ENCODE results near the gene SGCA.

SGCA gene

DNA sequence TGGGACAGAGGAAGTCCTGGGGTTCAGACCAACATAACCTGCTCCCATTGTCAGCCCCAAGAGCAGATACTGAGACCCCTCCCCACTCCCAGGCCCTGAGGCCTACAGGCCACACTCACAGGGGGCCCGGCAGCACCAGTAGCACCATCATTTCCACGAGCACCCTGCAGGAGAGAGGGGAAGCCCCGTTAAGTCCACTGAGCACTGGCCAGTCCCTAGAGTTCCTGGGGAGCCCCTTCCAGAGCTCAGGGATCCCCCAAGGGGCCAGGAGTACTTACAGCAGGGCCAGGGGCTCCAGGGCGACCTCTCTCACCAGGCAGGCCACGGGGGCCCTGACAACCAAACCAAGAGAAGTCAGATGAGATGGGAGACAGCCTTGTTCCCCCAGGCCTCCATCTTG lies 30.2 kb downstream of the SGCA start:
- DNase-seq, result no peak

DNA sequence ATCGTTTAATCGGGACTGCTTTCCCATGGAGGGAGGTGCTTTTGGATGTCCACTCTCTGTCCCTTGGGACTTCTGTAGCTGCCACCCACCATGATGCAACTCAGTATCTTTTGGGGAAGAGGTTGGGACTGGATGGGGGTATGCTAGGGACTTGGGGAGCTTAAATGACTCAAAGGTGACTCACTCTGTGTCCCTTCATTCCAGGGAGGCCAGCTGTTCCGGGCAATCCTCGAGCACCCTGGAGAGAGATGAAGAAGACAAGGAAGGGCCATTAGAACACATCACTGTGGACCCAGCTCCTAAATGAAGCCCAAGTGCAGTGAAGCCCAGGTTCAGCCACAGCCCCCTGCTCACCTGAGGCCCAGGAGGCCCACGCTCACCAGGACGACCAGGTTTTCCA lies 31.0 kb downstream of the SGCA start:
- no peak for DNase-seq

DNA sequence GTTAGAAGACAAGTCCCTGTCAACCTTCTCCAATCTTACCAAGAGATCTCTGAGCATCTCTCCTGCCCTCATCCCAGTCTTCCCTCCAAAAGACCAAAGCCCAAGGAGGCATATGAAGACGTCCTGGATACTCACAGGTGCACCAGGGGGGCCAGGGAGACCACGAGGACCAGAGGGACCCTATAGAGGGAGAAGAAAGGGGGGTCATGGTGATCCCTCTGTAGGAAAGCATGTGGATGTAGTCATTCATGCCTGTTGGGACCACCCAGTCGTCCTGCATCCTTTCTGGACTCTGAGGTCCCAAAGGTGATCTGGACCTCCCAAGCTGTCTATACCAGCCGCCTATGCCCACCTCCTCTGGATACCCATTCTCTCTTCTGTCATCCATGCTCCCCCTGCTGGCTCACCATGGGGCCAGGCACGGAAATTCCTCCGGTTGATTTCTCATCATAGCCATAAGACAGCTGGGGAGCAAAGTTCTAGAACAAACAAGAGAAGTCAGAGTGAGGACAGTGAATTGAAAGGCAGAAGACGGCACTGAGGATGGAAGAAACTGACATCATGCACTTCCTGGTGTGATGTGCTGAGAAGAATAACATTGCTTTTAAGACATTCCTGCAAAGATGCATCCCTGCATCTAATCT lies 32.3 kb downstream of the SGCA start:
- DNase-seq, result no peak

DNA sequence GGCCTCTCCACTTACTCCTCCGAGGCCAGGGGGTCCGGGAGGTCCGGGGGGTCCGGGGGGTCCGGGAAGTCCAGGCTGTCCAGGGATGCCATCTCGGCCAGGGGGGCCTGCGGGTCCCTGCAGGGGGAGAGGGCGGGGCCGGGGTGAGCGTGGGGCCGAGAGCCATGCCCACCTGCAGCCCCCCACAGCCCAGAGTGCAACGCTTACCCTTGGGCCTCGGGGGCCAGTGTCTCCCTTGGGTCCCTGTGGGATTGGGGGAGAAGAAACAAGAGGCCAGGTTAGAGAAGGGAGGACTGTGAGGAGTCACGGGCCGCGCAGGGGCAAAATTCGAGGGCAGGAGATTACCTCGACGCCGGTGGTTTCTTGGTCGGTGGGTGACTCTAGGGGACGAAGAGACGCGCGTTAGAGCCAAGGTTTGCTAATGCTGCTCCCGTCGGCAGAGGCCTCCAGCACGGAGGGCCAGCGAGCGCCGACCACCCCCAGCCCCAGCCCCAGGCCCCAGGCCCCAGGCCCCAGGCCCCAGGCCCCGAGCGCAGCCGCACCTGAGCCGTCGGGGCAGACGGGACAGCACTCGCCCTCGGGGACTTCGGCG lies 33.5 kb downstream of the SGCA start:
- no peak for DNase-seq

DNA sequence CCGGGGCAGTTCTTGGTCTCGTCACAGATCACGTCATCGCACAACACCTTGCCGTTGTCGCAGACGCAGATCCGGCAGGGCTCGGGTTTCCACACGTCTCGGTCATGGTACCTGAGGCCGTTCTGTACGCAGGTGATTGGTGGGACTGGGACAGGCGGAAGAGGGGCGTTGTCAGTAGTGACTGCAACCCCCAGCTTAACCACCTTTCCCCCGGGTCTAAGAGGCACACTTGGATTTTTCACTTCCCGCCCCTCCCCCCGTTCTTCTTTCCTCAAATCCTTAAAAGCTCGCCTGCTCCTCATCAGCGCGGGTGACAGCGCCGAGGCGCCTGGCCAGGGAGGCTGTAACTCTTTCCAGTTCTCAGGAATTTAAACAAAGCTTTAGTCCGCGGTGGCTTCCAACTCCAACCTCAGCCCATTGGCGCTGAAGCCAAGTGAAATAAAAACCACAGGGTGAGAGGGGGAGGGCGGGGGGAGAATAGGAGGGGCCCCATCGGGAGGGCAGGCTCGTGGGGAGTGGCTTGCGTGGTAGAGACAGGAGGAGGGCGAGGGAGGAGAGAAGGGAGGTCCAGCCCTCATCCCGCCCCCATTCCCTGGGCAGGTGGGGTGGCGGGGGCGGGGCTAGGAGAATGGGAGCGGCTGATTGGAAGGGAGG lies 34.1 kb downstream of the SGCA start:
- DNase-seq, result no peak

DNA sequence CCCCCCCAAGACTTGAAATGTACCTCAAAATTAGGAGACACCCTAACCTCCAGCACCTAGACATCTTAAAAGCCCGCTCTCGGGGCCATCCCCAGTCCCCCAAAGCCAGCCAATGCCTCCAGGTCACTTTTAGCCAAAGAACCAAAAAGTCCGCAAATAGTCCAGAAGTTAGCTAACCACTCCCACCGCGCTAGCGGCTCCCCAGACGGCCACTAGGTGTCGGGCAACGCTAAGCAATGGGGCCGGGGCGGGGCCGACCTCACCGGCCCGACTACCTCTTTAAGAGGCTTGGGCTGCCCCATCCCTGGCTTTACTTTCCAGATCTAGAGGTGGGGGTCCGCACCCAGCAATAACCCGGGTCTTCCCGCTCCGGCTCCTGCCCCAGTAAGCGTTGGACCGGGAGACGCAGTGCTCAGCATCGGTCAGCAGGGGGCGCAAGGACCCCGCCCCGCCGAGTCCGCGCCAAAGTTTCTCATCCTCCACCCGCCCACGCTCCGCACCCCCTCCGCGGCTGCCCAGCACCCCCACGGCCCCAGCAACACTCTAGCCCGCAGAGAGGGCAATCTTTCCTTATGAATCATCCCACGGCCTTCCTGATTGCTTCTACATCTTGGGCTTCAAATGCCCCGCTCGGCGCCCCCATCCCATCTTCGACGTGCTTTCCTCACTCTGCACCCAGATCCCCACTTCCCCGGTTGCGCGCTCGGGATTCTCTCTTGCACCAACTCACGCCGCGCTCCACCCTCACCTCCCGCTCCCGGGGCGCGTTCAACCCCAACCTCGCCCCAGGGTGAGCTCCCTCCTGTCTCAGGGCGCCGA lies 34.9 kb downstream of the SGCA start:
- DNase-seq, result no peak

DNA sequence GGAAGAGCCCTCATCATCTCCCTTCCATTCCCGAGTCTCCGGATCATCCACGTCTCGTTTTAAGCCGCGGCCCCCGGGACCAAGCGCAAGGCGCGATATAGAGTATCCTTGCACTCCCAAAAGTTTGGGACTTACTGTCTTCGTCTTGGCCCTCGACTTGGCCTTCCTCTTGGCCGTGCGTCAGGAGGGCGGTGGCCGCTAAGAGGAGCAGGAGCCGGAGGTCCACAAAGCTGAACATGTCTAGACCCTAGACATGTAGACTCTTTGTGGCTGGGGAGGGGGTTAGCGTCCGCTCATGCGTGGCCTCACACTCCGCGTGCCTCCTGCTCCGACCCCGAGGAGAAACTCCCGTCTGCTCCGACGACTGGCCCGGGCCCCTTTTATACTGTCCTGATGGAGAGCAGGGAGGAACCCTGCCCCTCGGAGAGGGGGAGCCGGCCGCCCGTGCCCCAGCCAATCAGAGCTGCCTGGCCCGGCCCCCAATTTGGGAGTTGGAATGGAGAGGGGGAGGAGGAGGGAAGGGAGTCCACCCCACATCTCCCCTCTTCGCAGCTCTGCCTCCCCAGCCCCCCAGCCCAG lies 35.6 kb downstream of the SGCA start, which contains the start of gene COL1A1:
COL1A1 (minus strand) TSS at position 356 of the 579 bp plus-strand sequence; CDS start at position 238, 118 bp downstream.
- no peak for DNase-seq

DNA sequence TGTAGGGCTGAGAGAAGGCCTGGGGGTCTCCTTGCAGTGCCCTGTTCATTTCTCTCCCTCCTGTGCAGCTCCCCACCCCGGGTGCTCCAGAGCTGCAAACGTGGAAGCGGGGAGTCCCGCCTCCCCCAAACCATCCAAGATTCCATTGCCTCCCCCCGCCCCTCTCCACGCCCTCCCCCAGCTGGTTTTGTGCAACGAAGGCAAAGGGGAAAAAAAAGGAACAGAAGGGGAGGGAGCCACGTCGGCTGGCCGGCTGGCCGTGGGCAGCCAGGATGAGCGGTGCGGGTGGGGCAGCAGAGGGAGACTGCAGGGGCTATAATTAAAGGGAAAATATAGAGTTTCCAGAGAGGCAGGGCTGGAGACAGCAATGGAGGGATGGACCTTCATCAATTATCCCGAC lies 37.3 kb downstream of the SGCA start:
- DNase-seq, result no peak

DNA sequence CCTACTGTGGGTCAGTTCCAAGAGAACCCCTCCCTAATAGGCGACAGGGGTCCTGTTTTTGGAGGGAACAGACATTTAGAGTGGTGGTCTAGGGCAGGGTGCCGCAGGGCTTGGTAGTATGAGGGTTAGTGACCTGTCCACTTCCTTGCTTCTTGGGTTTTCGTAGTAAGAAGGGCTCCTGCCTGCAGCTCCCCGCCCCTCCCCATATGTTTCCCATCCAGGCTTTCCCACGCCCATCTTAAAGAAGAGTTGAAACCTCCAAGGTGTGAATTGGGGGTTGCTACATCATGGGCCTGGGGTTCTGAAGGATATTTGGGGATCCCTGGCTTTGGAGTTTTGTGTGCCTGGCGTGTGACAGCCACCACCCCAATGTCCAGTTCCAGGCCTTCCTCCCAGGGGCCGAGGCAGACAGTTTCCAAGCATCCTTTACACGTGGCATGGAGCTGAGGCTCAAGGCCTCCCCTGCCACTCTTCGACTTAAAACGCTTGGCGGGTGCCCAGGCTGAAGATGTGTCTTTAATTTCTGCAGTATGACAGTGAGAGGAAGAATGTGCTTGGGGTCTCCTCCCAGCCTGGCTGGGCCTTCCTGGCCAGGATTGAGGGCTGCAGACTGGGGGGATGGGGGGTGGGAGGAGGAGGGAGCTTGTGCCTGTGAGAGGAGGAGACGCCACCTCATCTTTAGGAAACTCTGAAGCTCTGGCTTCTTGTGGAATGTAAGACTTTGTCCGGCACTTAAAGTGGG lies 38.0 kb downstream of the SGCA start:
- no peak for DNase-seq

DNA sequence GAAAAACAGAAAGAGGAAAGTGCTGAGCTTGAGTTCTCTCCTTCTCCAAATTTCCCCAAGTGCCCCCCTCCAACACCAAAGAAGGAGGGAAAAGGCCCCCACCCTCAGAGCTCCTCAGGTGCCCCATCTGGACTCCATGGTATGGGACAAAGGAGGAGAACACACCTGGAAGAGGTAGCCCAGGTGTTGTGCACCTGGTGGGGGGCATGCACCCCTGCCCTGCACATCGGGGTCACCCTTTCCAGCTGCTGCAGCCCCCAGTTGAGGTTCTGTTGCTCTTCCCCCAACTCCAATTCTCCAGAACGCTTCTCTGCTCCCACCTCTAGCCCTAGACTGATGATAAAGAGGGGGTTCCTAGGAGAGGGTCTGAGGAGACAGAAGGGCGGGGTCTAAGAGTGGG lies 38.6 kb downstream of the SGCA start:
- DNase-seq, result no peak

DNA sequence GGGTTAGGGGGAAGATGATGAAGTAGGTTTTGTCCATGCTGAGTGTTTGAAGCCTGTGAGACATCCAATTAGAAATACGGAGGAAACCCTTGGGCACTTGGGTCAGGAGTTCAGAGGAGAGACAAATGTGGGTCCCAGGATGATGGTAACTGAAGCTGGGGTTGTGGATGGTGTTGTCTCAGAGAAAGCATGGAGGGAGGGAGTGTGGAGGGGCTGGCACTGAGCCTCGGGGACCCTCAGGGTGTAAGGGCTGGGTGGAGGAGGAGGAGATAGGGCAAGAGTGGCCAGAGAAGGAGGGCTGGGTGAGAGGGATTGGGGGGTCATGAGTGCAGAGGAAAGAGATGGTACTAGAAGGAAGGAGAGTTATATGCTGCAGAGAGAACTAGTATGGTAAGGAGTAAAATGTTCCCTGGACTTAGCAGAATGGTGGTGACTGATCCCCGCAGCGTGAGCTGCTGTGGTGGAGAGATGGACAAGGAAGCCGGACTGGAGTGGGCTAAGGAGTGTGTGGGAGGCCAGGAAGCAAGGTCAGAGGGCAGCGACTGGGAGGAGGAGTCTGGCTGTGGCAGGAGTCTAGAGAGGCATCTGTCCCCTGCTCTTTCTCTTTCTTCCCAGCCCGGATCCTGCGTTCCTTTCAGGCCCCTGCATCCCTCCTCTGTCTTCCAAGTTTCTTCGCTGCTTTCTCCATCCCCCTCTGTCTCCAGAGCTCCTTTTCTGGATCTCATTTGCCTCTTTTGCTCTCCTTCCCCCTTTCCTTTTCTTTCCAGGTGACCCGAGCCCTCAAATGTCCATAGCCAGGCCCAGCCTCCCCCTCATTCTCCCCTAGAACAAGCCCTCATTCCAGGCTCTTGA lies 39.5 kb downstream of the SGCA start:
- DNase-seq, result no peak

DNA sequence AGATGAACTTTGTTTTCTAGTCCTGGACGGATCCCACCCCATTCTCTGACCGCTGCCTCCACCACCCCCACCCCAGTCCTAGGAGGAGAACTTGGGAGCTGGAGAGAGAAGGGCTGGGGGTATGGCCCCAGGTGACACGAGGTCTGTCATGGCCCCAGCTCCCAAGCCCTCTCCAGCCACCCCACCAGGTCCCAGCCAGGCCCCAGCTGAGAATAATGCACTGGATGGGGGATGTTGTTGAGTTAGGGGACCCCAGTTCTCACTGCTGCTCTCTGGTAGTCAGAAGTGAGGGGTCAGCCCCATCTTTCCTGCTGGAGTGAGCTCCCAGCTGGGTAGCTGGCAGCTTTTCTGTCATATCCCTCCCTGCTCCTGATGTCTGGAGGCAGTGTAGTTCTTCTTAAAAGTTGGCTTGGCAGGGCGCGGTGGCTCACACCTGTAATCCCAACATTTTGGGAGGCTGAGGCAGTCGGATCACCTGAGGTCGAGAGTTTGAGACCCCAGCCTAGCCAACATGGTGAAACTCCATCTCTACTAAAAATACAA lies 40.2 kb downstream of the SGCA start:
- DNase-seq, result no peak

DNA sequence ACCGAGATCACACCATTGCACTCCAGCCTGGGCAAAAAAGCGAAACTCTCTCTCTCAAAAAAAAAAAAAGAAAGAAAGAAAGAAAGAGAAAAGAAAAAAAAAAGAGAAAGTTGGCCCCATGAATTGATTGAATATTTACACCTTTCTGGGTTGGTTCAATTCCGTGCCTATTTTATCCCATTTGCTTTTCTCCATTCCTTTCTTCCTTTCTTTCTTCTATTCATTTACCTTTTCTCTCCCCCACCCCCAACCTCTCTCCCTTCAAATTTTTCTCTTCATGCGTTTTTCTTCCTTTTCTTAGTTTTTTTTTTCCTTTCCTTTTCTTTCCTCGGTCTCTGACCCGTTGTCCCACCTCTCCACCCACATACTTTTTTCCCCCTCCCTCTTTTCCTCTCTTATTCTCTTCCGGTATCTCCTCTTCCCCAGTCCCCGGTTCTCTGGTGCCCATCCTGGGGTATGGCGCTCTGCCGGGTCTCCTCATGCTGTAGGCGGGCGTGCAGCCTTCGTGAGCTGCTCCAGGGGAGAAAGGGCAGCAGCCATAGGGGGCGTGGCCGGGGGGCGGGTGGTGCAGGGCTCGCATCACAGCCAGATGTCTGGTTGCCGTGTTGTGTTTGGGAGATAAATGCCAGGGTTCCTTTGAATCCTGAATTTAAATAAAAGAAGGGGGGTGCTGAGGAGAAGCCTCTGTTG lies 40.9 kb downstream of the SGCA start:
- no peak for DNase-seq

DNA sequence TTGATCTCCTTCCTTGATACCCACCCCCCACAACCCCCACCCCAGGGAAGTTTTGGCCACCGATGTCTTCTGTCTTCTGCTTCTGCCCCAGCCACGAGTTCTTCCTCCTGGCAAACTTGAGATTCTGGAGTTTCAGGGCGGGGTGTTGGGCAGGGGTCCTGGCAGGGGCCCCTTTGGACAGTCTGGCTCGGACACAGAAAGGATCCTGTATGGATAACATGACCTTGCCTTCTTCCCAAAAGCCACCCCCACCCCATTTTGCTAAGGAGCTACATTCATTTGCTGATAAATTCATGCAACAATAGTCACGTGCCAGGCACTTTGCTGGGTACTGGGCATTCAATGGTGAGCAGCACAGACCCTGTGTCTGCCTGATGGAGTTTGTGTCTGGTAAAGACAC lies 41.5 kb downstream of the SGCA start:
- DNase-seq, result no peak

DNA sequence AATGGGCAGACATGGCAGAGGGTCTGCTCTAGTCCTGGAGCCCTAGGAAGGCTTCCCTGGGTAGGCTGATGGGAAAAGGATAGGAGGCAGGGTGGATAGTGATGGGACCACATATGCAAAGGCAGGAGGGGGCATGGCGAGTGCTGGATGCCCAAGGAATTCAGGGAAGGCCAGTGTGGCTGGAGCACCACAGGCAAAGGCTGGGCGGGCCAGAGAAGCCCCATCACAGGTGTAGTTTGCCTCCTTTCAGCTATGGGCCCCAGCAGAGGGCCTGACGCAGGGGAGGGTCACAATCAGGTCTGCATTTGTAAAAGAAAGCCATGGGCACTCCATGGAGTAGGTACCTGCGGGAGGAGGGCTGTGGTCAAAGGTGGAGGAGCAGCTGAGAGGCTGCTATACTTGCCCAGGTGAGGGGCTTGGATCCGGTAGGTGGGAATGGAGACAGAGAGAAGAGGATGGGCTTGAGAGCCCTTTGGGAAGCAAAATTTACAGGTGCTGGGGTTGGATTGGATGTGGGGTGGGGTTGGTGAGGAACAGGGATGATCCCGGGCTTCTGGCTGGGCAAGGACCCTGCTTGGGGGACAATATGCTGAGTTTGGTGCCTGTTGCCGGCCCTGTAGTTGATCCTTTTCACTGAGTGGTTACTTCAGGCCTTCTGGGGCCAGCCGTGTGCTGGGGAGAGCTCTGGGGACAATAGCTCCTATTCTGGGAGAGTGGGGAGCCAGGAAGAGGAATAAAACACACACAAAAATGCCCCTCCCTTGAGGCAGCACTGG lies 42.2 kb downstream of the SGCA start:
- no peak for DNase-seq

DNA sequence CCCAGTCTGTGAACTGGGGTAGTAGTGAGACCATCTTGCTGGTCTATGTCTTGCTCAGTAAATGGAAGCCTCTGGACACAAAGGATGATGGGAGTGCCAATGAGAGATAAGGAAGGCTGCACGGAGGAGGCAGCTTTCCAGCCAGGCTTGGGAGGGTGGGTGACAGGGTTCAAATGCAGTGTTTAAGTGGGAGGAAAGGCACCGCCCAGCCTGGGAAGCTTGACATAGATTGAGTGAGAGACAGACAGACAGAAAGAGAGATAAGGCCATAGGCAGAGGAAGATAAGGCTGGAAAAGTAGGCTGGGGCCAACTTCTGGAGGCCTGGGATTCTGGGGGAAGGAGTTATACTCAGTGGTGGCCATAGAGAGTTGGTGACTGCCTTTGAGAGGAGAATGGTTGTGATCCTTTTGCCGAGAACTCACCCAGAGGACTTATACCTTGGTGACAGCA lies 42.8 kb downstream of the SGCA start:
- DNase-seq, result no peak

DNA sequence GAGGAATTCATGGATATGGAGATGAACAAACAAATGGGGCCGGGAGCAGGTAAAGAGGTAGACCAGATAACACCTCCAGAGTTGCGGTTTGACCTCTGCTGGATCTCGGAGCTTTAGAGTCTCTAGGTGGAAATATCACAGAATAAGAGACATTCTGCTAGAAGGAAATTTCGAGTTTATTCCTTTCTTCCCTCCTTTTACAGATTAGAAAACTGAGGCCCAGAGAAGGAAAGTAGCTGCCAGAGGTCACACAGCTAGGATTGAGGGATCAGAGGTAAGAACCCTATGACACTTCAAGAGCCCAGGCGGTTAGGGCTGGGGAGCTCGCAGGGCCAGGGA lies 43.3 kb downstream of the SGCA start:
- DNase-seq, result no peak

DNA sequence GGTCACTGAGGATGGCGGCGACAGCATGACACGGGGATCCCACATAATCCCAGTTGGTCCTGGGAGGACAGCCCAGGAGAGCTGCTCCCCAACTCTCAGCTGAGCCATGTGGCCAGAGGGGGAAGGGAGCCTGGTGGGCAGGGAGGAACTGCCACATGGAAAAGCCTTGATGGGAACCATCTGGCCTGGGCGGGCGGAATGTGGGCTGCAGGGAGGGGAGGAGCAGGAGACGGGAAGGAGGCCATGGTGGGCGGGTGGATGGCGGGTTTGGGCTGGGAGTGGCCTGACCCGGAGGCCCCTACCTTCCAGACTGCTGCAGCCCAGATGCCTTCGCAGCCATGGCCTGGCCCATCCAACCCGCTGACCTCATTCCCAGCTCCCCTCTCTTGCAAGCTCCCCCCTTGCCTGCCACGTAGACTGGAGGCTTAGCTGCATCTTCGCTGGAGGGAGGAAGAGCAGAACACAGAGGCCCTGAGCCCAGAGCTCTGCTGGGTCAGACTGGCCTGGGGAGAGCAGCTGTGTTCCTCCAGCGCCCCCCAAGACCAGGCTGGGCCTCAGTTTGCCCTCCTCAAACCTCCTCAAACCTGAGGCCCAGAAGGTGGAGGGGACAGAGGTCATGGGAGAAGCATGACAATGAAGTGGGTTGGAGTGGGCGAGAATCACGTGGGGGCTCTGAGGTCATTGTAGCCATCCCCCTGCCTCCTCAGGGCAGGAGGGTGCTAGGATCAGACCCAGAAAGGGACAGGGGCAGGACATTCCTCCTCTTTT lies 43.9 kb downstream of the SGCA start:
- DNase-seq, result no peak
